HG02588 (cell line): ENCODE data around the gene POLE4.

Experiments
- ATAC-seq: cut with Tn5 transposase; IDR thresholded peaks from one replicate; pipeline ENCODE4 v1.9.1; 2021; ENCODE audit warnings: mild to moderate bottlenecking, moderate library complexity; ENCODE audit not compliant: unreplicated experiment

POLE4 gene

DNA sequence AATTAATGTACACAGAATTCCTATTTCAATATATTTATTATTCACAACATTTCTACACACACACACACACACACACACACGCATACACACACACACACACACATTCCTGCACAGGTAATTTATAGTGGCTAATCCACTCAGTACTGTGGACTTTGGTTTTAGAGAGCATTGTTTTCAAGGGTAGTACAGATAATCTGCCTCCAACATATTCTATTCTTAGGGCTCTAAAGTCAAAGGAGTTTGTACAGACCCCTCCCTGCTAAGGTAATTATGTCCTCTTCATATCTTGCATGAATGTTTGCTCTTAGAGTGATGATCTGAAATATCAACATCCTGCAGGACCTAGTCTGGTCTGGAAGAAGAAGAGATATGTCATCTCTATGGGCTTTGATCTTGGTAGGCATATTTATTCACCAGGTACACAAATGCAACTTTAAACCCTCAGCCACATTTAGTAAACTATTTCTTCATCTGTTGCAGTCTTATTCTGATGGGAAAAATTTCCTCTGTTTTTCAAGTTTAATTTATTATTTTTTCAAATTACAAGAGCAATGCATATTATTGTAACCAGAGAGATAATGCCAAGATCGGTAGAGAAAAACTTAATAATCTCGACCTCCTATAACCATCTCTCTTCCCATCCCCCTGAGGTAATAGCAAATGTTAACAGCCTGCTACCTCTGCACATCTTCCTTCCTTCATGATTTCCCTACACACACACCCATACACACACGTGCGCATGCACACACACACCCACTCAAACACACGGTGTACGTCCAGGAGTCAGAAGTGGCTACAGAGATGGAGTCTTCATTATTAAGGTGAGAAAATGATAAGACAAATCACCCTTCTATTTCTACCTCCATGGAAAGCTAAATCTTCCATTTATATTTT lies 18.3 kb upstream of the POLE4 start:
- no peak for ATAC-seq

DNA sequence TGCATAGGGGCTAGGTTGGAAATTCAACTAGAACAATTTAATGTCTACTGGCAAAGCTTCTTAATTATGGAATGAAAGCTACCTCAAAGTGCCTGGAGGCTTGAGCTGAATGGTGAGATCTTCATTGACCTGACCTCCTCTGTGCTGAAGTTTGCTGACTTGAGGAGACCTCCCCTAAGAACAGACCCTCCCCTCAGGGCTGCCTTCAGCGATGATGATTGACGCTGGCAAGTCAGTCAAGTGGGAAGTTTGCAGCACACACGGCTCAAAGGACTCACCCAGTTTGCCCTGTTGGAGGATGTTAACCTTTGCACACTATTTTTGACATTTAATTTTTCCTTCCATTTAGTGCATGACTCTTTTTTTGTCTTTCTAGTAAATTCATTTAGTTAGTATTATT lies 17.2 kb upstream of the POLE4 start:
- no peak for ATAC-seq

DNA sequence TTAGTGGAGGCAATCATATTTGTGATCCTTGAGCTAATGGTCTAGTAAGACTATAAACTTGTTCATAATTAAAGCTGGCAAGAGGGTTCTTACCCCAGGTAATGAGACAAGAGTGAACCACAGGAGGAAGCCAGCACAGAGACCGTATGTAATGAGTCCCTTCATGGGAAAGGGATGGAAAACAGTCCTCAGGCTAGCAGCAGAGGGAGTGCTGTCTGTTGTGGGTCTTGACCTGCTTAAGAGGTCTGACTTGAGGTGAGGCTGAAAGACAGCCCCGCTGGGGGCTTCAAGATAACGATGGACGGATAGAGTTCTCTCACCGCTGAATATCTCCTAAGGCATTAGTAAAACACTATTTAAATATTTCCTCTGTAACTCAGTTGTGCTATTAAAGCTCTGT lies 16.2 kb upstream of the POLE4 start:
- ATAC-seq = no peak

DNA sequence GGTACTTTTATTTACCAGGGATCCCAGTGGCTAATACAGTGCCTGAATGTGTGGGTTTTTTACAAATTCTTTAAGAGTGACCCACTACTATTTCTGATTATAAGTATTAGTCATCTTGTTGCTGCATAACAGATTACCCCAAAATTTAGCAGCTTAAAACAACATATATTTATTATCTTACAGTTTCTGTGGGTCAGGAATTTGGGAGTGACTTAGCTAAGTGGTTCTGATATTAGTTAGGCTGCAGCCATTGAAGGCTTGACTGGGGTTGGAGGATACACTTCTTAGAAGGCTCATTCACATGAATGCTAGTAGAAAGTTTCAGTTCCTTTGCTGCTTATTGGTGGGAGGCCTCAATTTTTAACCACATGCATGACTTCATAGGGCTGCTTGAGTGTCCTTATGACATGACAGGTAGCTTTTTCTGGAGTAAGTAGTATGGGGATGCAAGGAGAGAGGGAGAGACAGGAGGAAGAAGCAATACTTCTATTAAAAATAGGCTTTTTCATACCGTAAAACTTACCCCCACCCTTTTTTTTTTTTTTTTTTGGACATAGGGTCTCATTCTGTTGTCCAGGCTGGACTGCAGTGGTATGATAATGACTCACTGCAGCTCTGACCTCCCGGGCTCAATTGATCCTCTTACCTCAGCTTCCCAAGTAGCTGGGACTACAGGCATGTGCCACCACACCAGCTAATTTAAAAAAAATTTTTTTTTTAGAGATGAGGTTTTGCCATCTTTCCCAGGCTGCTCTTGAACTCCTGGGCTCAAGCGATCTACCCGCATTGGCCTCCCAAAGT lies 13.3 kb upstream of the POLE4 start:
- ATAC-seq = peak; percentile 100

DNA sequence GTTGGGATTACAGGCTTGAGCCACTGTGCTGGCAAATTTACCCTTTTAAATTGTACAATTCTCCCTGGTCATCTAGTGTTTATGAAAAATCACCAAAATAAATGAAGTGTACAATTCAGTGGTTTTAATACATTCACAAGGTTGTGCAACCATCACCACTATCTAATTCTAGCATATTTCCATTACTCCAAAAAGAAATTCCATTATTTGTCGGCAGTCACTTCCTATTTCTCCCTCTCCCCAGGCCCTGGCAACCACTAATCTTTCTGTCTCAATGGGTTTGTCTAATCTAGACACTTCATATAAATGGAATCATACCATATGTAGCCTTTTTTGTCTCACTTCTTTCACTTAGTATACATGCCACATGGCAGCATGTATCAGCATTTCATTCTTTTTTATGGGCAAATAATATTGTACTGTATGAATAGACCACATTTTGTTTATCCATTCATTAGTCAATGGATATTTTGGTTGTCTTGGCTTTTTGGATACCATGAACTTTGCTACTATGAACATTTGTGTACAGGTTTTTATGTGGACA lies 12.6 kb upstream of the POLE4 start:
- ATAC-seq = no peak

DNA sequence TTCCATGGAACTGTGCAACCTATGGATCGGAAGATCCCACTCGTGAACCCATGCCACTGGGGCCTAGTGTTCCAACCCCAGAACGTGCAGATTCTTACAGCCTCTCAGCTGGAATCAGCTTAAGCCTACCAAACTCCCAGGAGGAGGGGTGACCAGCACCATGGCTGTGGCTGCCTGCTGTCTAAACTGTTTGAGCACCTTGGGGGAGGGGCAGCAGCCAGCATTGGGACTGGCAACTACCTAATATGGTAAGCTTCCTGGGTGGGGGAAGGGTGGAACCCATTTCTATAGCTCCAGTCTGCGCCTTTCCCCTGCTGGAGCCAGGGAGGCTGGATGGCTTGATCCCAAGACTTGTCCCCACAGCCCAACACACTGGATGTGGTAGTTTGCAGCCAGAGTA lies 10.7 kb upstream of the POLE4 start:
- ATAC-seq = no peak

DNA sequence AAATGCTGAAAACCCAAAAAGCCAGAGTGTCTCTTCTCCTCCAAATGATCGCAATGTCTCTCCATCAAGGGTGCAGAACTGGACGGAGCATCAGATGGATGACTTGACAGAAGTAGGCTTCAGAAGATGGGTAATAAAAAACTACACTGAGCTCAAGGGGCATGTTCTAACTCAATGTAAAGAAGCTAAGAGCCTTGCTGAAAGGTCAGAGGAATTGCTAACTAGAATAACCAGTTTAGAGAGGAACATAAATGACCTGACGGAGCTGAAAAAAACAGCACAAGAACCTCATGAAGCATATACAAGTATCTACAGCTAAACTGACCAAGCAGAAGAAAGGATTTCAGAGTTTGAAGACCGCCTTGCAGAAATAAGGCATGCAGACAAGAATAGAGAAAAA lies 9.7 kb upstream of the POLE4 start:
- no peak for ATAC-seq

DNA sequence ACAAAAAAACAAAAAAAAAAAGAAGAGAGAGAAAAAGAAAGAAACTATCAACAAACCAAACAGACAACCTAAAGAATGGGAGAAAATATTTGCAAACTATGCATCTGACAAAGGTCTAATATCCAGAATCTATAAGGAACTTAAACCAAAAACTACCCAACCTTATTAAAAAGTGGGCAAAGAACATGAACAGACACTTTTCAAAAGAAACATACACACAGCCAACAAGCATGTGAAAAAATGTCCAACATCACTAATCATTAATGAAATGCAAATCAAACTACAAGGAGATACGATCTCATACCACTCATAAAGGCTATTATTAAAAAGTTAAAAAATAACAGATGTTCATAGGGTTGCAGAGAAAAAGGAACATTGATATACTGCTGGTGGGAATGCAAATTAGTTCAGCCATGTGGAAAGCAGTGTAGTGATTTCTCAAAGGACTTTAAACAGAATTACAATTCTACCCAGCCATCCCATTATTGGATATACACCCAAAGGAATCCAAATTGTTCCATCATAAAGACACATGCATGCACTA lies 7.2 kb upstream of the POLE4 start:
- no peak for ATAC-seq

DNA sequence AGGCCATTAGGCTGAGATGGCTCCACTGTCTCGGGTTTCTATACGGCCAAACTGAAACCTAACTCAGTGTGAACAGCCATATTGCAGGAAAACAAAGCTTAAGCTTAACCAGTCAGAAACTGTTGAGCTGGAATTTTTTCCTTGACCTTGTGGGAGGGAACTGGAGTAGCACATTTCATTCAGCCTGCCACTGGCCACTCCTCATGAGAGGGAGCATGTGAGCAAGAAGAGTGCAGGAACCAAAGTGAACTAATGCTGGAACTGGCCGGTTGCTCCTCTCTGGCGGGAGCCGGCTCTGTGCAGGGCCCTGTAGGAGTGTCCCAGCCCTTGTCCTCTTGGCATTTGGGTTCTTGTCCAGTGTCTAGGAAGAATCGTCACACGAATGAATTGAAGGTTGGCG lies 5.9 kb upstream of the POLE4 start:
- ATAC-seq = no peak

DNA sequence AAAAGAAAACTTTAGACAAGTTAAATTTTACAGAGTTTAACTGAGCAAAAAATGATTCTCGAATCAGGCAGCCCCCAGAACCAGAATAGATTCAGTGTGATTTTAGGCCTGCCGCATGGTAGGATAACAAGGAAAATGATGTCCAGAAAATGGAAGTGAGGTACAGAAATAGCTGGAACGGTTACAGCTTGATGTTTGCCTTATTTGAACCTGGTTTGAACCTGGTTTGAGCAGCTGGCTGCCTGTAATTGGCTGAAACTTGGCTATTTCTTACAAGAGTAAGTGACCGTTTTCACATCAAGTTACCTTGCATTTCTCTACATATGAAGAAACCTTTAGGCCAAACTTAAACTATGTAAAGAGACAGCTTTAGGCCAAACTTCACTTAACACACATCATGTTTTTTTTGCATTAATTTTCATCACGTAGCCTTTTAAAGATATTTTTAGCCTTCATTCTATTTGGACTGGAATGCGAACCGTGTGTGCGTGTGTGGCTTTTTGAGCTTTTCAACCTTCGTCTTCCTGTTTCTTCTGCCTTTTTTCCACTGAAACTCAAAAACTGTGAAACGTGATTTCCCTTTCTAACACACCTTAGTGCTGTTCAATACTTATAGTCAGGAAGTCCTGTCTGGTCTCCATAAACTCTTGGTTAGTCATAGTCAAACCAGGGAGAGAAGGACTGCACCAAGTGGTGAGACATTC lies 4.5 kb upstream of the POLE4 start:
- ATAC-seq = no peak

DNA sequence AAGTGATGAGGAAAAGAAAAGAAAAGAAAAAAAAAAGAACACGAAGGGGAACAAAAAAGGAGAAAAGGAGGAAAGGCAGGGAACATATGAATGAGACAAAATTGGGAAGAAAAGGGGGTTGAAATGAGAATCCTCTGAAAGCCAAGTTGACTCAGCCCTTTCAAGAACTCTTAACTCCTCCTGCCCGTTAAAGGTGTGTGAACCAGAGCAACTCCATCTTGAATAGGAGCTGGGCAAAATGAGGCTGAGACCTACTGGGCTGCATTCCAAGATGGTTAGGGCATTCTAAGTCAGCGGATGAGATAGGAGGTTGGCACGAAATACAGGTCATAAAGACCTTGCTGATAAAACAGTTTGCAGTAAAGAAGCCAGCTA lies 4.0 kb upstream of the POLE4 start:
- no peak for ATAC-seq

DNA sequence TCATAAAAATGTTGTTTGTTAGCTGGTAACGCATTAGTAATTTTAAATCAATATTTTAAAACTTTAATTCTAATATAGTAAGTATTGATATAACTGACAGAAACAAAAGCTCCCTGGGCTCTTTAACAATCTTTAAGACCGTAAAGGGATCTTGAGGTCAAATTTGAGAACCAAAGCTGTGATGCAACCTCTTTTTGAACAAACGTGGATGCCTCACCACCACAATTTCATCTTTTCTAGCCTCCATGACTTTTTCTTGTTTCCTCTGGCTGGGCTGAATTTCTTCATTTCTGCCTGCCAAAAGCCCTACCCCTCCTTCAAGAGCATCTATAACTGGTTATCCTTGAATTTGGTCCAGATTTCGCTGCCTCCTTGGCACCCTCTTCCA lies 563 bp upstream of the POLE4 start:
- no peak for ATAC-seq

DNA sequence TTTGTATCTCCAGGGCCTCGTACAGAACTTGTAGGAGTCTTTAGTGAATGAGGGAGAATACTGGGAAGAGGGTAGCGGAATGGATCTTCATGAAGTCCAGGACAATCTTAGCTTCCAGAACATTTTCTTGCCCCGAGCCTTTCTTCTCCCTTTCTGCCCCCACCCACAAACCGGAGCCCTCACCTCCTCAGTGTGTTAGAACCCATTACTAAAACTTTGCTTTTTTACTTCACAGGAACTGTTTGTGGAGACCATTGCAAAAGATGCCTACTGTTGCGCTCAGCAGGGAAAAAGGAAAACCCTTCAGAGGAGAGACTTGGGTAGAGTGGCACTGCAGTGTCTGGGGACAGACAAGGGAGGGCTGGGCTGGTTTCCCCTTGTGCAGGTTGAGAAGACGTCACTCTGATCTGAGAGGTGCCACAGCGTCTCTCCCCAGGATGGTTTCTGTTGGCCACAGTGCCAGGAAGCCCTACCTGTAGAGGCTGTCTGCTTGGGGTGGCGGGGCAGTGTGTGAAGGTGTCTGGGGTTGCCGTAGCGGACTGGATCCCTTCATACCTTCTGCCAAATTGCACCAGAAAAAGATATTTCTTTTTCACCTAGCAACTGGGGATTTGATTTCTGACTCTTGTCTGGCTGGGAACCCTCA lies 786 bp downstream of the POLE4 start:
- ATAC-seq = no peak

DNA sequence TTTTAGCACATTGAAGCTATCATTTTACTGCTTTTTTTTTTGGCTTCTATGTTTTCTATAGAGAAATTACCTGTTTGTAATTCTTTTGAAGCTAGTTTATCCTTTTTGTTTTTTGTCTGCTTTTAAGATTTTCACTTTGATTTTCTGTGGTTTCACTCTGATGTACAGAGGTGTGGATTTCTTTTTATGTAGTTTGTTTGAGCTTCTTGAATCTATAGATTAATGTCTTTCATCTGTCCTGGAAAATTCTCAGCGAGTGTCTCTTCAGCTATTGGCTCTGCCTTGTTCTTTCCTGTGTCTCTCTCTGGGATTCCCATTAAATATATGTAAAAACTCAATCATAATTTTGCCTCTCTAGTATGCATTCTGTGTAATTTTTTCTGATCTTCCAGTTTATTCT lies 8.4 kb downstream of the POLE4 start:
- no peak for ATAC-seq

DNA sequence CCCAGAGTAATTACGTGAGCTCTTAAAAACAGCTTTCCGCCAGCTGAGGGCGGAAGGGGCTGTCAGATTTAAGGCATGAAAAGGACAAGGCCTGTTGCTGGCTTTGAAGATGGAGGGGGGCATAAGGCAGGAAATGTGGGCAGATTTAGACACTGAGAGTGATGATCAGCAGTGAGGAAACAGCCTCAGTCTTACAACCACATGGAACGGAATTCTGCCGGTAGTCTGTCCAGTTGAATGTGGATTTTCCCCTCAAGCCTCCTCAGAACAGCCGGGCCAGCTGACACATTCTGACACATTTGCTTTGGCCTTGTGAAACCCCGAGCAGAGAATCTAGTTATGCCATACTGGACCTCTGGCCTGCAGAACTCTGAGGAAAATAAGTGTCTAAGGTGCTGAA lies 16.6 kb downstream of the POLE4 start:
- ATAC-seq = no peak

DNA sequence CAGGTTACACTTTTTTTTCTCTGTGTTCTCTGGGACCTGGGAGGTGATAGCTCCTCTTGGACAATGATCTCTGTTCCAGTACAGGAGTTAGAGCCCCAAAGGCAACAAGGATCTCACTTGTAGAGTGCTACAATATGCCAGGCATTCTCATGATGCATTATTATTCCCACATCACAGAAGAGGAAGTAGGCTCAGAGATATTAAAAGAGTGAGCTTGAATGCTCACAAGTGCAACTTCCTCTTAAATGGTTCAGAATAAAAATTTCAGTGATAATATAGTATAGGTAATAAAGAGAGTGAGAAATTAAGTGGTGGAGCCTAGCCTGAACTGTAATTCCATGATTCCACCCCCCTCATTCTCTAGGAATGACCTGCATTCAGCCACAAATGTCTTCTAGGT lies 21.4 kb downstream of the POLE4 start:
- ATAC-seq = no peak

DNA sequence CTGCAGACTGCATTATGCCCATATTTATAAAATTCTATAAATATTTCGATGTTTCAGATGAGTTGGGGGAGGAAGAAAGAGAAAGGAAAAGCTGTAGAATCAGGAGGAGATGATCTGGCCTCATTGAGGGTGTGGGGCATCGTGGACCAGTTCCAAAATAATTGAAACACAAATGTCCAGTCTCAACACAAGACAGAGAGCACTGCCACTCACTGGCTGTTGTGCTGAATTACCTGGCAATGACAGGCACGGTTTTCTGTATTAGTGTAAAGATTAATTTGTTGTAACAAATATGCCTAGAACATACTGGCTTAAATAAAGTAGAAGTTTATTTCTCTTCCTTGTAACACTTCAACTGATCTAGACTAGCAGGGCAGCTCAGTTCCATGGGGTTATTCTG lies 24.1 kb downstream of the POLE4 start:
- no peak for ATAC-seq

DNA sequence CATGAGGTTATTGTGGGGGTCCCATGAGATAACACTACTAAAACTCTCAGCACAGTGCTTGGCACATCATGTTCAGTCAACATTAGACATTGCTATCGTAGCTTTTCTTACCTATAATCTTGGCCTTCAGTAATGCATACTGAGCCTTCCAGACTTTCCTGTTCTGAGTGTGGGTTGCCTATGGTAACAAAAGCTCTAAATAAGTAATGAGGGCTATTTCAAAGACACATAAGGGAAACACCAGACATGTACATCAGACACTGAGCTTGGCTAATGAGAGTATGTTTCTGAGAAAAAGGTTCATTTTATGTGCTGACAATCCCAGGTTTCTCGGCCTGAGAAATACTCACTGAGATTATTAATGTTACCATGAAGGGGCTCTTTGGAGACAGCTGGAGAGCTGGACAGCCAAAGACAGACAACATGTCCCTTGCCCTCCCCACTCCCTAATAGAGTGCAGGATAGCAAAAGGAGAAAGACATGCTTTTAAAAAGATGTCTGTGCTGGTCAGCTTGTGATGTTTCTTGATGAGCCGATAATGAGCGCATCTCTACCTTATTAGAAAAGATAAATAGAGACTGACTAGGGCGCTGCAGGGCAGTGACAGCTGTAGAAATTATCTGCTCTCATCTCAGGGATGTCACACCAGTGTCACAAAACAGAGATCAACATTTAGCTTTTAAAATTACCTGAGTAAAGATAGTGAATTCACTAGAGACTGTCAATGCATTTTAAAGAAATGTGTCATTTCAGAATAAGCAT lies 25.4 kb downstream of the POLE4 start:
- ATAC-seq = no peak

DNA sequence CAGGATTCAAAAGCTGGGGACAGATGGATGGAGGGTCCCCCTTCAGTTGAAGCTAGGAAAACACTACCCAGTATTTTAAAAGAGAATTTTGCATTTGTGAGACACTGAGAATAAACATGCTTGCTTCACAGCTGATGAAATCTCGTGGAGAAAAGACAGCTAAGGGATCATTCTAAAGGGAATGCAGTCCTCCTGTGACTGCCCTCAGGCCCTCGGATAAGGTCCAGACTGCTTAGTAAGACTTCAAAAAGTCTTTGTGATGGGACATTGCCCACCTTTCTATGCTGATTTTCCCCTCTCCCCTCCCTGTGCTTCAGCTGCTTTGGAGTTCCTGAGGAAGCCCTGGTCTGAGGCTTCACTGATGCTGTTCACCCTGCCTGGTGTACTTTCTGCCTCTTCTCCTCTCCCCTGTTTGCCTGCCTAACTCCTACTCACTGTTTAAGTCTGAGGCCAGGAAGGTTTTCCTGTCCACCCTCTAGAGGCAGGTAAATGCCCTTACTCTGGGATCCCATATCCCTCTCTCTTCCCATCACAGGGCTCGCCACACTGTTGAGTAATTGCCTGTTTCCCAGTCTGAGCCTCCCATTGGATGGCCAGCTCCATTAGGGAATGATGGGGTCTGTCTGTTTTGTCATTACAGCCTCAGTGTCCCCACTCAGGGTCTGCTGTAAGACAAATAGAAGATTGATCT lies 26.6 kb downstream of the POLE4 start:
- ATAC-seq = no peak
